Neuronal stem cell (in vitro differentiated cells): ENCODE results near the gene FLT1.

Experiments used
- DNase-seq: peaks from one replicate; pipeline ENCODE4 v3.0.0-alpha.2; 2013; ENCODE audit warnings: low spot score
- H2AFZ ChIP-seq: one replicate; pipeline ENCODE4 v1.6.1; 2013; ENCODE audit warnings: mild to moderate bottlenecking, low read length, inconsistent platforms
- H2AK5ac ChIP-seq: 2 replicates; pipeline ENCODE4 v1.6.1; 2013; ENCODE audit warnings: low read depth, mild to moderate bottlenecking, inconsistent platforms, low read length, moderate library complexity, mixed read lengths
- H2BK120ac ChIP-seq: 2 replicates; pipeline ENCODE4 v1.6.1; 2013; ENCODE audit warnings: low read depth, mild to moderate bottlenecking, inconsistent platforms, low read length, moderate library complexity, mixed read lengths
- H2BK12ac ChIP-seq: one replicate; pipeline ENCODE4 v1.6.1; 2013; ENCODE audit warnings: low read length, inconsistent platforms
- H2BK15ac ChIP-seq: 2 replicates; pipeline ENCODE4 v1.6.1; 2013; ENCODE audit warnings: mild to moderate bottlenecking, low read length, inconsistent platforms, mixed read lengths
- H2BK5ac ChIP-seq: one replicate; pipeline ENCODE4 v1.6.1; 2013; ENCODE audit warnings: inconsistent platforms, mild to moderate bottlenecking, low read length, moderate library complexity
- H3K14ac ChIP-seq: one replicate; pipeline ENCODE4 v1.6.1; 2013; ENCODE audit warnings: low read length, inconsistent platforms
- H3K18ac ChIP-seq: 2 replicates; pipeline ENCODE4 v1.6.1; 2013; ENCODE audit warnings: low read length, inconsistent platforms
- H3K23ac ChIP-seq: 2 replicates; pipeline ENCODE4 v1.6.1; 2013; ENCODE audit warnings: low read depth, mild to moderate bottlenecking, mixed read lengths, low read length, inconsistent platforms; ENCODE audit not compliant: poor library complexity
- H3K27ac ChIP-seq: replicated peaks from 3 replicates; pipeline ENCODE4 v1.5.1; 2013; ENCODE audit warnings: low read length, inconsistent platforms
- H3K27me3 ChIP-seq, 3 experiments: 2 replicates each; pipeline ENCODE4 v1.6.1; 2013; ENCODE audit warnings: low read length in 3 of 3, mild to moderate bottlenecking in 2 of 3, inconsistent platforms in 1 of 3, low read depth in 1 of 3, mixed read lengths in 1 of 3, moderate library complexity in 1 of 3; ENCODE audit not compliant: control insufficient read depth in 3 of 3, insufficient read depth in 3 of 3
- H3K36me3 ChIP-seq, 2 donors: replicated peaks in 1 of 2; 2 replicates each; pipeline ENCODE4 v1.6.1; 2013; ENCODE audit warnings: low read length in 2 of 2; ENCODE audit not compliant: control insufficient read depth in 2 of 2, insufficient read depth in 2 of 2
- H3K4ac ChIP-seq: 2 replicates; pipeline ENCODE4 v1.6.1; 2013; ENCODE audit warnings: inconsistent platforms, mild to moderate bottlenecking, low read length, moderate library complexity
- H3K4me1 ChIP-seq, 2 donors: 1 replicate in 1 of 2; 2 replicates in 1 of 2; pipeline ENCODE4 v1.6.1; 2013; ENCODE audit warnings: low read length in 2 of 2, low read depth in 1 of 2; ENCODE audit not compliant: control insufficient read depth in 2 of 2, insufficient read depth in 1 of 2
- H3K4me2 ChIP-seq: one replicate; pipeline ENCODE4 v1.6.1; 2013; ENCODE audit warnings: mild to moderate bottlenecking, low read length, inconsistent platforms; ENCODE audit not compliant: insufficient read depth, poor library complexity, severe bottlenecking
- H3K4me3 ChIP-seq, 2 donors: 2 replicates each; pipeline ENCODE4 v1.5.1; 2013; ENCODE audit warnings: low read length in 2 of 2, mild to moderate bottlenecking in 2 of 2, inconsistent platforms in 1 of 2, moderate library complexity in 1 of 2
- H3K79me1 ChIP-seq: one replicate; pipeline ENCODE4 v1.6.1; 2013; ENCODE audit warnings: low read depth, mild to moderate bottlenecking, inconsistent platforms, low read length, moderate library complexity
- H3K9ac ChIP-seq: one replicate; pipeline ENCODE4 v1.6.1; 2013; ENCODE audit warnings: mild to moderate bottlenecking, low read depth, low read length, inconsistent platforms; ENCODE audit not compliant: poor library complexity
- H3K9me3 ChIP-seq, 2 donors: replicated peaks in 1 of 2; 2 replicates each; pipeline versions ENCODE3 to v1.6.1; 2013; ENCODE audit warnings: low read length in 2 of 2, mild to moderate bottlenecking in 2 of 2, inconsistent platforms in 1 of 2, low read depth in 1 of 2, mixed read lengths in 1 of 2, moderate library complexity in 1 of 2; ENCODE audit not compliant: control insufficient read depth in 2 of 2, insufficient read depth in 1 of 2
- H4K8ac ChIP-seq: one replicate; pipeline ENCODE4 v1.6.1; 2013; ENCODE audit warnings: low read depth, mild to moderate bottlenecking, inconsistent platforms, low read length, moderate library complexity
- H4K91ac ChIP-seq: one replicate; pipeline ENCODE4 v1.6.1; 2013; ENCODE audit warnings: low read length, low read depth, mild to moderate bottlenecking, inconsistent platforms; ENCODE audit not compliant: poor library complexity
- WGBS, 2 donors: extraction: QIAGEN DNeasy Blood & Tissue Kit; methylation state at CpG; one replicate each; pipeline ENCODE4 v1.1.7; 2013; ENCODE audit warnings: missing lambda C conversion rate in 2 of 2, mixed read lengths in 1 of 2; ENCODE audit not compliant: insufficient read length in 2 of 2, insufficient replicate concordance in 1 of 2; ENCODE audit errors: extremely low coverage in 2 of 2; 5-methylcytosine and 5-hydroxymethylcytosine counted together

FLT1 gene

DNA sequence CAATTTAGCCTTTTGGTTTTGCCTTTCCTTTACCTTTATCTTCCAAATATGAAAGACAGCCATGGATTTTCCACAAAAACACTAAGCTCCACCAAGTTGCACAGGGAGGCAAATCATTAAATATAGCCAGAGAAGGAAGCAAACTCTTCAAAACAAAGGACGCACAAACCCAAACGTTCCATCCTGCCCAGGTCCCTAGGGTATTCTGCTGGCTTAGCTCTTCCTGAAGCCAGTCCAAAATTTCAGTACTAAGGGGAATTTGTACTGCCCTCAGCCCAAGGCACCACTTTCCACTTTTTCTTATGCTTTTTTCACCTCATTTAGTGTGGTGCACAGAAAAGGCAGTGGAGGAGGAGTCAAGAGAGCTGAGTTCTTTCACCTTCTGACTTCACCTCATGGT, 169.9 kb downstream of the FLT1 start:
- Histone ChIP-seq H3K9me3 (no peaks in the 10 kb centered on the region), H3K18ac (no peak overlapping the region), H2BK120ac (no peak overlapping the region), H4K8ac (no peak overlapping the region), H3K4ac (no peak overlapping the region), H3K23ac (no peak overlapping the region), H3K36me3 (no peaks in the 10 kb centered on the region), H2BK15ac (no peak overlapping the region), H3K79me1 (no peaks in the 10 kb centered on the region), H2AFZ (no peak overlapping the region), H3K27me3 (peaks cover 0 to 13% (median 0%) of the 10 kb centered on the region in 3 experiments), H3K4me3 (no peak overlapping the region), H3K27ac (no peak overlapping the region), H3K14ac (no peak overlapping the region), H3K9ac (no peak overlapping the region), H4K91ac (no peak overlapping the region), H2AK5ac (no peak overlapping the region), H2BK12ac (no peak overlapping the region), H3K4me2 (no peak overlapping the region), H3K4me1 (peaks cover 0 to 1% of the 10 kb centered on the region in 2 donors), H2BK5ac (no peak overlapping the region)
- whole genome bisulfite sequencing, 2 donors = no CpG with 5 or more reads among the region's 2 CpGs
- DNase-seq = no peak

DNA sequence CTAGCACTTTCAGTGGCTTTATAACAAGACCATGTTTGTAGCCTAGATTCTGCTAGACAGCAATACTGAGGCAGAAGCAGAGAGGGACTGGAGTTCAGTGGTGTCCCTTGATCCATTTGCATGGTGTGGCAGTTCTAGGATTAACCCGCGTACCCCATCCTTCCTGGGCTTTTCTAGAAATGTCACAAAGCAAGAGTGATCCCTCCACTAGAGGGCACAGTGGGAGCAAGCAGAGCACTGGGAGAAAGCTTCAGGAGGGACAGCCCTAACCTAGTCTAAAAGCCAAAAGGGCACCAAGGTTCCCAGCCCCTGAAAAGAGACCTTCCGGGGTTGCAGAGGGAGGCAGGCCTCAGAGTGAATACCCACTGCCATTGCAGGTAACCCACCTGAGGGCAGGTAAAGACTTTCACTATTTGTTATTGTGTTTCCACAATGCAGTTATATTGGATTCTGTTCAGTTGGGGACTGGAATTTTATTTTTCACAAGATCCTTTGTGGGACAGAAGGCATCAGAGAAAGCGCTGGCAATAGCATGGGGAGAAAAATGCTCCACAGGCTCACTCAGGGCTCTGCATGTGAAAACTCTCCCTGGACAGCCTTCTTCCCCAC, 170.6 kb downstream of the FLT1 start:
- Histone ChIP-seq H3K14ac (no peak overlapping the region), H3K4me3 (no peak overlapping the region), H2AFZ (no peak overlapping the region), H3K18ac (no peak overlapping the region), H2AK5ac (no peak overlapping the region), H2BK5ac (no peak overlapping the region), H3K4me1 (no peaks in the 10 kb centered on the region), H3K79me1 (no peaks in the 10 kb centered on the region), H4K91ac (no peak overlapping the region), H3K23ac (no peak overlapping the region), H3K36me3 (no peaks in the 10 kb centered on the region), H3K9ac (no peak overlapping the region), H2BK15ac (no peak overlapping the region), H2BK120ac (no peak overlapping the region), H3K27me3 (peaks cover 0 to 11% (median 0%) of the 10 kb centered on the region in 3 experiments), H3K4ac (no peak overlapping the region), H3K9me3 (no peaks in the 10 kb centered on the region), H3K4me2 (no peak overlapping the region), H3K27ac (no peak overlapping the region), H2BK12ac (no peak overlapping the region), H4K8ac (no peak overlapping the region)
- DNase-seq = peak; percentile 57
- WGBS, 2 donors = no CpG with 5 or more reads among the region's 4 CpGs

DNA sequence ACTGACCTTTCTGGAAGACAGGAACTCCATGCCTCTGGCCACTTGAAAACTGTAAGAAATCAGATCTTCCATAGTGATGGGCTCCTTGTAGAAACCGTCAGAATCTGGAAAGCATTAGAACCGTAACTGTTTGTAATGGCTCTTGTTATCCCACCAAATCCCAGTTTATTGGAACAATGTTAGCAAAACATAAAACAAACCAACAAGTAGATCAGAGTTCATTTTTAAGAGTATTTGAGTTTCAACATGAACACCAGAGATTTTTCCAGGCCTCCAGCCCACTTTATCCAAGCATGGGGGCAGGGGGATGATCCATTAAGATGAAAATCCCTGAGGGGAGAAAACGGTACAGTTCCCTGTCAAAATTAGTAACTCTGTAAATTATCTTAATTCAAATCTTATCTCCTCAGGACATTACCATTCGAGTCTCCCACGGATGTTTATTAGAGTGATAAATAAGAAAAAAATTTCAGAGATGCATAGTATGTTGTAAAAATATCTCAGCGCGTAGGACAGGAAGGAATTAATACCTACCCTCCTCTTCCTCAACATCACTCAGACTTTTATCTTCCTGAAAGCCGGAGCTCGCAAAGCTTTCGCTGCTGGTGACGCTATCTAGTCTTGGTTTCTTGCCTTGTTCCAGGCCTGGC, 172.5 kb downstream of the FLT1 start:
- Histone ChIP-seq H3K9me3 (no peaks in the 10 kb centered on the region), H2BK15ac (no peak overlapping the region), H3K27ac (no peak overlapping the region), H2BK120ac (no peak overlapping the region), H2AK5ac (no peak overlapping the region), H2AFZ (no peak overlapping the region), H3K4me3 (no peak overlapping the region), H3K4ac (no peak overlapping the region), H3K27me3 (peaks cover 0 to 5% (median 0%) of the 10 kb centered on the region in 3 experiments), H2BK12ac (no peak overlapping the region), H3K18ac (no peak overlapping the region), H4K8ac (no peak overlapping the region), H3K36me3 (no peaks in the 10 kb centered on the region), H3K23ac (no peak overlapping the region), H3K14ac (no peak overlapping the region), H3K4me1 (no peaks in the 10 kb centered on the region), H2BK5ac (no peak overlapping the region), H3K9ac (no peak overlapping the region), H4K91ac (no peak overlapping the region), H3K4me2 (no peak overlapping the region), H3K79me1 (no peaks in the 10 kb centered on the region)
- WGBS, 2 donors = no CpG with 5 or more reads among the region's 11 CpGs
- DNase-seq = no peak

DNA sequence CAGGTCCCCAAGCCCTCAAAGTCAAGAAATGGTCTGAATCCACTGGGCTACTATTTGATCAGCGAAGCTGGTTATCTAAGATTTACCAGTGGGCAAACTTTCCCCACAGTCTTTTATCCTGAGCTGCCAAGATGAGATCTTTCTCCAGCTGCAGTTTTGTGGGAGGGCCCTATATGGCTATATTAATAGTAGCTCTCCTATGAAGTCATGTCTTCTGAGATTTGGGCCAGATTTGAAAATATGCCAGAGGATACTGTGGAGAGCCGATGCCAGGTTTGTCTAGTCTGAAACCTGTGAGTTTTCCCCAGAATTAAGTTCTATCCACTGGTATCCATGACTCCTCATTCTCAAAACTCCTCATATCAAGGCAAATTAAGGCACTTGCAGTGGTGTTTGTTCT, 173.2 kb downstream of the FLT1 start:
- Histone ChIP-seq H3K18ac (no peak overlapping the region), H2BK120ac (no peak overlapping the region), H2BK15ac (no peak overlapping the region), H2AK5ac (no peak overlapping the region), H4K91ac (no peak overlapping the region), H3K4me1 (no peaks in the 10 kb centered on the region), H3K4me2 (no peak overlapping the region), H2BK12ac (no peak overlapping the region), H3K27ac (no peak overlapping the region), H2BK5ac (no peak overlapping the region), H3K79me1 (no peaks in the 10 kb centered on the region), H3K36me3 (no peaks in the 10 kb centered on the region), H3K9me3 (no peaks in the 10 kb centered on the region), H3K9ac (no peak overlapping the region), H2AFZ (no peak overlapping the region), H3K23ac (no peak overlapping the region), H4K8ac (no peak overlapping the region), H3K27me3 (peaks cover 0 to 5% (median 0%) of the 10 kb centered on the region in 3 experiments), H3K14ac (no peak overlapping the region), H3K4ac (no peak overlapping the region), H3K4me3 (no peak overlapping the region)
- WGBS, 2 donors = no CpG with 5 or more reads among the region's 2 CpGs
- no peak for DNase-seq
